Endothelial cell of umbilical vein (primary cell): ENCODE data around the gene HOXA13.

Source experiments
- CTCF ChIP-seq, 2 donors: IDR thresholded peaks; 1 replicate in 1 of 2; 2 replicates in 1 of 2; pipeline ENCODE4 v1.5.1; 2011; ENCODE audit warnings: low read length in 2 of 2, mild to moderate bottlenecking in 2 of 2, moderate library complexity in 2 of 2, control low read depth in 1 of 2, inconsistent platforms in 1 of 2, low read depth in 1 of 2; ENCODE audit not compliant: insufficient read depth in 1 of 2; ENCODE audit errors: extremely low read depth in 1 of 2
- EZH2 ChIP-seq: IDR thresholded peaks from 2 replicates; pipeline ENCODE4 v1.6.1; 2012; ENCODE audit warnings: borderline replicate concordance, low read depth, mild to moderate bottlenecking, moderate library complexity, low read length, inconsistent platforms; ENCODE audit not compliant: severe bottlenecking
- FOS ChIP-seq: IDR thresholded peaks from 2 replicates; pipeline ENCODE4 v1.6.1; 2011; ENCODE audit warnings: mild to moderate bottlenecking, low read length, moderate library complexity, borderline replicate concordance; ENCODE audit not compliant: insufficient read depth
- GATA2 ChIP-seq: IDR thresholded peaks from 2 replicates; pipeline ENCODE4 v1.7.0; 2011; ENCODE audit warnings: low read depth, mild to moderate bottlenecking, moderate library complexity, mixed read lengths, low read length; ENCODE audit not compliant: insufficient read length, insufficient read depth
- JUN ChIP-seq: IDR thresholded peaks from 2 replicates; pipeline ENCODE4 v1.6.1; 2011; ENCODE audit warnings: borderline replicate concordance, low read depth; ENCODE audit not compliant: insufficient read length, insufficient read depth
- MAX ChIP-seq: IDR thresholded peaks from 2 replicates; pipeline ENCODE4 v1.6.1; 2011; ENCODE audit not compliant: insufficient read depth, insufficient read length
- MYC ChIP-seq: IDR thresholded peaks from one replicate; pipeline ENCODE4 v1.6.1; 2011; ENCODE audit warnings: mild to moderate bottlenecking, low read depth, low read length
- POLR2A ChIP-seq: IDR thresholded peaks from 2 replicates; pipeline ENCODE4 v1.6.1; 2012; ENCODE audit warnings: low read depth, mild to moderate bottlenecking, control low read depth, low read length
- POLR2AphosphoS5 ChIP-seq: IDR thresholded peaks from 2 replicates; pipeline ENCODE4 v1.6.1; 2012; ENCODE audit warnings: low read depth, mild to moderate bottlenecking, control low read depth, low read length, moderate library complexity; ENCODE audit not compliant: insufficient read depth

DNA sequence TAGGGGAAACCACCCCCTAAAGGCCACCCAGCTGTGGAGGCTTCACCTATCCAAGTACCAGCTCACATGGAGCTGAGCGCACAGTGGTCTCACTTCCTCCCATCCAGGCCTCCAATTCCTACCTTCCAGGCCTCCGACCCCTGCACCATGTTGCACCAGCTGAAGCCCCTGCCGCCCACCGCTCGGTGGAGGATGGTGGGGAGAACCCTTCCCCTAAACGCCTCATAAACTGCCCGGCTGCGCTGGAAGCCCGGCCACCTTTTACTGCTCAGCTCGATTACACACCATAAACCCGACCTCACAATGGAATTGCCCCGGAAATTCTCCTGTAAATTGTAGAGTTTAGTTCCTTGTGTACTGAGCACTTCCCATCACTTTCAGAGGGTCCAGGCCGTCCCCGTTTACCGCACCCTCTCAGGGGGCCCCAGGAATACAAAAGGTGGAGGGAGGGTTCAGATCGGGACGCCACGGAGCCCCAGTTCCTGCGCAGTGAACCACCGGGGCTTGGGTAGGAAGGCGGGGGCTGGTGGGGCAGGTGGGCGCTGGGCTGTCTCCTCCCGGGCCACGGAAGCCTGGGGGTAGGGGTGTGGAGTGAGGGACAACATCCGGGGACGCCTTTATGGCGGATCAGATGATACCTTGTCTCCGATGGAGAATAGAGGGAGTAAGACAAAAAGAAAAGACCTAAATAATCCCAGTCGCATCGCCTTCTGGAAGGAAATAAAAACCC, 42.0 kb downstream of the HOXA13 start:
- TF ChIP-seq POLR2A (no peak), JUN (no peak), CTCF (IDR thresholded peaks at IDR 0.05; ENCODE audit: extremely low read depth in 1 of 2, insufficient read depth in 1 of 2, low read depth in 1 of 2, low read length in 2 of 2) (no peak), POLR2AphosphoS5 (no peak), EZH2 (no peak), MYC (no peak), GATA2 (no peak), MAX (no peak), FOS (no peak)
